IgD-negative memory B cell (primary cell): ENCODE measurements around the gene KRTAP10-4. TPM values are rescaled to one million over a fixed set of nuclear protein-coding genes. Genes with fewer than 3 reads are reported as not detected.

Experiments used
- H3K27ac Mint-ChIP-seq, 3 donors: one replicate each; pipeline ENCODE4 v1.8.0; 2020 to 2022; ENCODE audit warnings: mild to moderate bottlenecking in 3 of 3, mixed read lengths in 3 of 3, moderate library complexity in 1 of 3
- H3K27me3 Mint-ChIP-seq: one replicate; pipeline ENCODE4 v1.8.0; 2021; ENCODE audit warnings: mixed read lengths
- H3K36me3 Mint-ChIP-seq: one replicate; pipeline ENCODE4 v1.8.0; 2020; ENCODE audit warnings: mild to moderate bottlenecking, mixed read lengths
- H3K4me1 Mint-ChIP-seq, 3 donors: one replicate each; pipeline ENCODE4 v1.8.0; 2020 to 2022; ENCODE audit warnings: mixed read lengths in 3 of 3, mild to moderate bottlenecking in 1 of 3
- H3K4me3 Mint-ChIP-seq, 4 donors: one replicate each; pipeline ENCODE4 v1.8.0; 2020 to 2022; ENCODE audit warnings: mild to moderate bottlenecking in 4 of 4, mixed read lengths in 4 of 4, moderate library complexity in 3 of 4
- H3K9me3 Mint-ChIP-seq, 3 donors: one replicate each; pipeline ENCODE4 v1.8.0; 2020 to 2021; ENCODE audit warnings: mixed read lengths in 3 of 3, mild to moderate bottlenecking in 1 of 3
- polyA plus RNA-seq: library from polyadenylated mRNA; unstranded; fragments of 300-500 nt; fragmentation: Illumina TruSeq; gene quantifications from one replicate; pipeline ENCODE4 v1.2.3, GENCODE V29; 2021

Gene KRTAP10-4
- polyA plus RNA-seq, 1 donor from 2014 or later = not detected

- no peak overlapping the region for H3K4me3 Mint-ChIP-seq
- no peaks in the 10 kb centered on the region for H3K36me3 Mint-ChIP-seq
- no peak overlapping the region for H3K27ac Mint-ChIP-seq
- peaks cover 3% of the 10 kb centered on the region for H3K27me3 Mint-ChIP-seq
- H3K4me1 Mint-ChIP-seq = peaks cover 11 to 17% (median 15%) of the 10 kb centered on the region in 3 donors
- peaks cover 6 to 24% (median 16%) of the 10 kb centered on the region in 3 donors for H3K9me3 Mint-ChIP-seq
Observed at GRCh38 chr21:44615466-44615865, 41.9 kb downstream of the KRTAP10-4 start.

GRCh38 chr21:44615911-44616590, 42.5 kb downstream of the KRTAP10-4 start:
- H3K36me3 Mint-ChIP-seq = no peaks in the 10 kb centered on the region
- H3K27me3 Mint-ChIP-seq = peaks cover 3% of the 10 kb centered on the region
- H3K4me3 Mint-ChIP-seq = no peak overlapping the region
- peaks cover 11 to 17% (median 17%) of the 10 kb centered on the region in 3 donors for H3K4me1 Mint-ChIP-seq
- no peak overlapping the region for H3K27ac Mint-ChIP-seq
- H3K9me3 Mint-ChIP-seq = peaks cover 9 to 24% (median 18%) of the 10 kb centered on the region in 3 donors

DNA sequence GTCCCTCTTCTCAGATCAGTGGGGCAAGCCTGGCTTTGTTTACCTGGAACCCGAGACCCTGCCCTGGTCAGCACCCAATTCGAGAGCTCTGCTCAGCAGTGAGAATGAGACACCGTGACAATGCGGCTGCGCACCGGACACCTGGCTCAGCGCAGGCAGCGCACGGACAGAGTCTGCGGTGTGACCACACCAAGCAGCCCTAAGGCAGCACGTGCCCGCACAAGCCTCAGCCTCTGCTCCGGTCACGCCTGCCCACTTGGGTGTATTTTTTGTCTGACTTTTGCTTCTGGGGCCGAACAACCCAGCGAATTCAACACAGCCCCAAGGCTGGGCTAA, 43.0 kb downstream of the KRTAP10-4 start:
- H3K27me3 Mint-ChIP-seq = peaks cover 3% of the 10 kb centered on the region
- no peaks in the 10 kb centered on the region for H3K36me3 Mint-ChIP-seq
- H3K4me3 Mint-ChIP-seq = no peak overlapping the region
- peaks cover 11 to 17% (median 17%) of the 10 kb centered on the region in 3 donors for H3K4me1 Mint-ChIP-seq
- H3K9me3 Mint-ChIP-seq = peaks cover 9 to 21% (median 12%) of the 10 kb centered on the region in 3 donors
- no peak overlapping the region for H3K27ac Mint-ChIP-seq

- Mint-ChIP-seq H3K27me3 (peaks cover 3% of the 10 kb centered on the region), H3K9me3 (peaks cover 12 to 21% (median 16%) of the 10 kb centered on the region in 3 donors), H3K36me3 (no peaks in the 10 kb centered on the region), H3K27ac (peak overlapping the region in 1 of 3 donors; percentile 53), H3K4me3 (peak overlapping the region in 1 of 4 donors; percentile 28), H3K4me1 (peaks cover 11 to 17% (median 17%) of the 10 kb centered on the region in 3 donors)
Observed at GRCh38 chr21:44617071-44617501, 43.6 kb downstream of the KRTAP10-4 start.

DNA sequence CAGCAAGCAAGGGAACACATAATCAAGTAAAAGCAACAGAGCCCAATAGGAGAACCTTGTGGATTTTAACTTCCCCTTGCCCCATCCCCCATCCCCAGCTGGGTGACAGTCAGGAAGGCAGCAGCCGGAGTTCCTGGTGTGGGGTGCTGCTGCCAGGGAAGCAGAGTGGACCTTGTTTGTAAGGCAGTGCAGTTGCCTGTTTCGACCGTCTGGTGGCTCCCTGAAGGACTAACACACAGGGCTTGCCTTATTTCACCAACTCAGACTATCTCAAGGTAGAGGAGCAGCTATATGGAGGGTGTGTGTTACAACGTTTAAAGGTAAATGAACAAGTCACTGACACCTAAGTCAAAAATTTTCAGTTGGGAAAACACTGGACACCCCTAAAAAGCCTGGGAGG, 45.0 kb downstream of the KRTAP10-4 start:
- peak overlapping the region in 2 of 4 donors; percentile 56 to 60 for H3K4me3 Mint-ChIP-seq
- H3K27me3 Mint-ChIP-seq = peaks cover 2% of the 10 kb centered on the region
- H3K4me1 Mint-ChIP-seq = peaks cover 11 to 17% (median 17%) of the 10 kb centered on the region in 3 donors
- peaks cover 3% of the 10 kb centered on the region for H3K36me3 Mint-ChIP-seq
- peak overlapping the region; percentile 19 to 85 (median 69) for H3K27ac Mint-ChIP-seq
- H3K9me3 Mint-ChIP-seq = peaks cover 15 to 29% (median 27%) of the 10 kb centered on the region in 3 donors

DNA sequence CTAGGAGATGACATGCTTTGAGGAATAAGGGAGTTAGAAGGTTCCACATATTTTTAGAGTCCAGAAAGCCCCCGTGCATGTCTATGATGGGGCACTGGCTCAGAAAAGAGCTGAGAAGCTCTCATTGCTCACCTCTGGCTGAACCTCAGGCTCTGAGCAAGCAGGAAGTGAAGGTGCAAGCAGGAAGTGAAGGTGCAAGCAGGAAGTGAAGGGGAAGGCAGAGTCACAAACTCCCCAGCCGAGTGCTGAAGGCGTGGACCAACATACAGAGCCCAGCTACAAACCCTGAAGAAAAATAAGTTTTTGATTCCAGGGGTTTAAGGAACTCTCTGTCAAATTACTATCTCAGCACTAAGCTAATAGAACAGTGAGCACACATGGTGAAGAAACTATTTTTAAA, 45.4 kb downstream of the KRTAP10-4 start:
- Mint-ChIP-seq H3K9me3 (peaks cover 17 to 33% (median 29%) of the 10 kb centered on the region in 3 donors), H3K4me3 (peak overlapping the region in 2 of 4 donors; percentile 56 to 60), H3K4me1 (peaks cover 11 to 17% (median 17%) of the 10 kb centered on the region in 3 donors), H3K27ac (peak overlapping the region; percentile 19 to 87 (median 85)), H3K36me3 (peaks cover 4% of the 10 kb centered on the region), H3K27me3 (peaks cover 2% of the 10 kb centered on the region)

DNA sequence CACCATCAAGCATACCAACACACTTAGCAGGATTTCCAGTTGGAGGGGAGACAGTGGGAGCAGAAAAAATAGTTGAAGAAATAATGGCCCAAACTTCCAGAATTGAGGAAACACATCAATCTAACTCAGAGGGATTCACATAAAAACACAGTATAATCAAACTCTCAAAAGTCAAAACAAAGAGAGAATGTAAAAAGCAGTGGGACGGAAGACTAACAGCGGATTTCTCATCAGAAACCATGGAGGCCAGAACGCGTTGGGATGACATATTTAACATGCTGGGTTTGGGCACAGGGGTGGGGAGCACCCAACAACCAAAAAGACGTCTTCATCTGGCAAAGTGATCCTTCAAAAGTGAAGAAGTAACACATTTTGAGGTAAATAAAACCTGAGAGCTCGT, 46.4 kb downstream of the KRTAP10-4 start:
- peaks cover 3% of the 10 kb centered on the region for H3K27me3 Mint-ChIP-seq
- peaks cover 11 to 17% (median 17%) of the 10 kb centered on the region in 3 donors for H3K4me1 Mint-ChIP-seq
- peaks cover 23 to 42% (median 38%) of the 10 kb centered on the region in 3 donors for H3K9me3 Mint-ChIP-seq
- H3K27ac Mint-ChIP-seq = peak overlapping the region in 1 of 3 donors; percentile 85
- peaks cover 4% of the 10 kb centered on the region for H3K36me3 Mint-ChIP-seq
- no peak overlapping the region for H3K4me3 Mint-ChIP-seq

GRCh38 chr21:44623575-44623974, 50.0 kb downstream of the KRTAP10-4 start:
- peaks cover 23 to 45% (median 43%) of the 10 kb centered on the region in 3 donors for H3K9me3 Mint-ChIP-seq
- peaks cover 12% of the 10 kb centered on the region for H3K27me3 Mint-ChIP-seq
- H3K36me3 Mint-ChIP-seq = peaks cover 4% of the 10 kb centered on the region
- no peak overlapping the region for H3K27ac Mint-ChIP-seq
- H3K4me3 Mint-ChIP-seq = peak overlapping the region in 1 of 4 donors; percentile 30
- peaks cover 8 to 12% (median 11%) of the 10 kb centered on the region in 3 donors for H3K4me1 Mint-ChIP-seq

Other genes with a start within 250 kb of the KRTAP10-4 start
- gene CFAP410, start 234.3 kb upstream of the KRTAP10-4 start, polyA plus RNA-seq = 36.4 TPM
- 5.1 TPM for gene TRPM2, start 220.1 kb upstream of the KRTAP10-4 start, polyA plus RNA-seq
- gene LRRC3, start 118.2 kb upstream of the KRTAP10-4 start, polyA plus RNA-seq = 0.14 TPM
- not detected for gene KRTAP10-1, start 33.5 kb upstream of the KRTAP10-4 start, polyA plus RNA-seq
- gene KRTAP10-2, start 22.2 kb upstream of the KRTAP10-4 start, polyA plus RNA-seq = not detected
- gene KRTAP10-3, start 14.9 kb upstream of the KRTAP10-4 start, polyA plus RNA-seq = not detected
- gene KRTAP10-5, start 6.9 kb downstream of the KRTAP10-4 start, polyA plus RNA-seq = not detected
- not detected for gene KRTAP10-6, start 18.8 kb downstream of the KRTAP10-4 start, polyA plus RNA-seq
- gene KRTAP10-7, start 26.9 kb downstream of the KRTAP10-4 start, polyA plus RNA-seq = not detected
- gene KRTAP10-8, start 38.4 kb downstream of the KRTAP10-4 start, polyA plus RNA-seq = not detected
- gene KRTAP10-9, start 53.4 kb downstream of the KRTAP10-4 start, polyA plus RNA-seq = not detected
- not detected for gene KRTAP10-10, start 63.6 kb downstream of the KRTAP10-4 start, polyA plus RNA-seq
- not detected for gene KRTAP10-11, start 72.7 kb downstream of the KRTAP10-4 start, polyA plus RNA-seq
- gene KRTAP12-4, start 80.9 kb downstream of the KRTAP10-4 start, polyA plus RNA-seq = not detected
- gene KRTAP12-3, start 84.2 kb downstream of the KRTAP10-4 start, polyA plus RNA-seq = not detected
- not detected for gene KRTAP12-2, start 93.2 kb downstream of the KRTAP10-4 start, polyA plus RNA-seq
- not detected for gene KRTAP12-1, start 108.4 kb downstream of the KRTAP10-4 start, polyA plus RNA-seq
- not detected for gene KRTAP10-12, start 123.4 kb downstream of the KRTAP10-4 start, polyA plus RNA-seq
- gene TSPEAR, start 137.8 kb downstream of the KRTAP10-4 start, polyA plus RNA-seq = not detected
- 55.7 TPM for gene UBE2G2, start 228.1 kb downstream of the KRTAP10-4 start, polyA plus RNA-seq
- gene SUMO3, start 244.3 kb downstream of the KRTAP10-4 start, polyA plus RNA-seq = 92.3 TPM